Measurements from ENCODE around the gene ULBP3. TPM values are rescaled to one million over a fixed set of nuclear protein-coding genes. Genes with fewer than 3 reads are reported as not detected.
"Not testable (repeated sequence)": the region's sequence is repeated elsewhere in the genome, so short reads cannot be mapped to it uniquely, and the experiment has no call there.

Gene ULBP3
- total RNA-seq, 1 experiment from 2014 or later, result 1.7 TPM

- not testable (repeated sequence) for H3K79me2 ChIP-seq (ENCODE audit: low read length); H3K9me3 ChIP-seq (ENCODE audit: low read length); H3K27me3 ChIP-seq (ENCODE audit: low read length); H3K4me2 ChIP-seq (ENCODE audit: low read depth, low read length, poor library complexity, severe bottlenecking); H3K9ac ChIP-seq (ENCODE audit: low read length); H3K9me2 ChIP-seq (replicated peaks; ENCODE audit: insufficient read depth, low read length); H3K27ac ChIP-seq (ENCODE audit: low read length); H4K20me1 ChIP-seq (ENCODE audit: insufficient read depth, low read depth, low read length); H3K4me1 ChIP-seq (ENCODE audit: low read length); H2AFZ ChIP-seq (ENCODE audit: low read length); H3K36me3 ChIP-seq (ENCODE audit: insufficient read depth, low read length); H3K4me3 ChIP-seq (ENCODE audit: low read length)
- DNase-seq, result peak; percentile 46
These were observed 53.5 kb downstream of the ULBP3 start for GRCh38 chr6:150015281-150016001.

- H3K9ac ChIP-seq (ENCODE audit: low read length); H3K4me2 ChIP-seq (ENCODE audit: low read depth, low read length, poor library complexity, severe bottlenecking): not testable (repeated sequence)
These were observed 54.2 kb downstream of the ULBP3 start for GRCh38 chr6:150014623-150015280.

GRCh38 chr6:150013785-150014622, 54.9 kb downstream of the ULBP3 start:
- H3K27ac ChIP-seq (ENCODE audit: low read length); H3K79me2 ChIP-seq (ENCODE audit: low read length): not testable (repeated sequence)

More at GRCh38 chr6:150014623-150015280, 54.2 kb downstream of the ULBP3 start:
- H3K27ac ChIP-seq (ENCODE audit: low read length); H3K9me3 ChIP-seq (ENCODE audit: low read length); H4K20me1 ChIP-seq (ENCODE audit: insufficient read depth, low read depth, low read length); H3K27me3 ChIP-seq (ENCODE audit: low read length); H2AFZ ChIP-seq (ENCODE audit: low read length); H3K4me1 ChIP-seq (ENCODE audit: low read length); H3K9me2 ChIP-seq (replicated peaks; ENCODE audit: insufficient read depth, low read length); H3K4me3 ChIP-seq (ENCODE audit: low read length); DNase-seq; H3K79me2 ChIP-seq (ENCODE audit: low read length); H3K36me3 ChIP-seq (ENCODE audit: insufficient read depth, low read length): not testable (repeated sequence)

GRCh38 chr6:150012846-150013784, 55.8 kb downstream of the ULBP3 start:
- not testable (repeated sequence) for H3K36me3 ChIP-seq (ENCODE audit: insufficient read depth, low read length); H3K9me3 ChIP-seq (ENCODE audit: low read length); DNase-seq; H3K79me2 ChIP-seq (ENCODE audit: low read length); H3K9me2 ChIP-seq (replicated peaks; ENCODE audit: insufficient read depth, low read length); H3K27ac ChIP-seq (ENCODE audit: low read length); H3K4me1 ChIP-seq (ENCODE audit: low read length); H3K9ac ChIP-seq (ENCODE audit: low read length); H3K4me2 ChIP-seq (ENCODE audit: low read depth, low read length, poor library complexity, severe bottlenecking); H2AFZ ChIP-seq (ENCODE audit: low read length); H3K27me3 ChIP-seq (ENCODE audit: low read length); H4K20me1 ChIP-seq (ENCODE audit: insufficient read depth, low read depth, low read length); H3K4me3 ChIP-seq (ENCODE audit: low read length)

More at GRCh38 chr6:150013785-150014622, 54.9 kb downstream of the ULBP3 start:
- not testable (repeated sequence) for H3K27me3 ChIP-seq (ENCODE audit: low read length); H3K4me2 ChIP-seq (ENCODE audit: low read depth, low read length, poor library complexity, severe bottlenecking); H4K20me1 ChIP-seq (ENCODE audit: insufficient read depth, low read depth, low read length); H3K4me3 ChIP-seq (ENCODE audit: low read length); H3K36me3 ChIP-seq (ENCODE audit: insufficient read depth, low read length); H3K9me3 ChIP-seq (ENCODE audit: low read length); H3K9ac ChIP-seq (ENCODE audit: low read length); DNase-seq; H3K4me1 ChIP-seq (ENCODE audit: low read length); H3K9me2 ChIP-seq (replicated peaks; ENCODE audit: insufficient read depth, low read length); H2AFZ ChIP-seq (ENCODE audit: low read length)

Other genes with a start within 250 kb of the ULBP3 start
- 3.5 and 5.4 TPM in 2 replicates for gene LRP11, start 204.8 kb downstream of the ULBP3 start, total RNA-seq (2014; rRNA removed; shearing (Covaris generic); ENCODE audit: low replicate concordance)
- not detected in 2 replicates for gene RAET1E, start 171.0 kb downstream of the ULBP3 start, total RNA-seq (2014; rRNA removed; shearing (Covaris generic); ENCODE audit: low replicate concordance)
- not detected in 2 replicates for gene RAET1G, start 146.0 kb downstream of the ULBP3 start, total RNA-seq (2014; rRNA removed; shearing (Covaris generic); ENCODE audit: low replicate concordance)
- 0.56 and 0.76 TPM in 2 replicates for gene ULBP2, start 127.1 kb downstream of the ULBP3 start, total RNA-seq (2014; rRNA removed; shearing (Covaris generic); ENCODE audit: low replicate concordance)
- gene ULBP1, start 105.2 kb downstream of the ULBP3 start, total RNA-seq (2014; rRNA removed; shearing (Covaris generic); ENCODE audit: low replicate concordance), result 1.0 and 5.1 TPM in 2 replicates
- not detected in 2 replicates for gene RAET1L, start 43.6 kb downstream of the ULBP3 start, total RNA-seq (2014; rRNA removed; shearing (Covaris generic); ENCODE audit: low replicate concordance)
- 0.32 TPM in 1 of 2 replicates, not detected in the other for gene PPP1R14C, start 73.9 kb upstream of the ULBP3 start, total RNA-seq (2014; rRNA removed; shearing (Covaris generic); ENCODE audit: low replicate concordance)